22Rv1 (cell line): Measurements from ENCODE around the gene ARHGAP6.

Experiments used
- H3K27ac ChIP-seq: fragments of 450-650 bp; 2 replicates; pipeline ENCODE4 v1.5.1; 2017
- ZFX ChIP-seq: fragments of 450-650 bp; IDR thresholded peaks from 2 replicates; pipeline ENCODE4 v1.6.1; 2017; ENCODE audit warnings: antibody characterized with exemption, borderline replicate concordance
- TF ChIP-seq, protein P1 (sequence below): fragments of 450-650 bp; IDR thresholded peaks from 2 replicates; pipeline ENCODE4 v1.5.1; 2017; ENCODE audit warnings: mild to moderate bottlenecking

The ARHGAP6 gene

DNA sequence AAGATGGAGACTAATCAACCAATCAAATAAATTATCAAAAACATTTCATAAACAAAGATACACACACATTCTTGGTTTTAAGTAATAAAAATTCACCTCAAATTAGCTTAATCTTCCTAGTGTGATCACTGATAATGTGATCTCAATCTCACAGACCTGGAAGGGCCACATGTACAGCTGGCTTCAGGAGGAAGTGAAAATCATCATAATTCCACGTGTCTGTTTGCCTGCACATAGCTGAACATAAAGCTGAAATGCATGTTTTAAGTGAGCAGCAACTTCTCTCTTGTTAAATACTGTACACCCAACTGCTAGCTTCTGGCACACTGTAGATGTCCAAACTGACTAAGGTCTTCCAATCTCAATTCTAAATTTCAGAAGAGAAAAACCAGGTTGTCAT is 53.8 kb downstream of the ARHGAP6 start:
- TF ChIP-seq ZFX = no peak
- TF ChIP-seq, protein P1, sequence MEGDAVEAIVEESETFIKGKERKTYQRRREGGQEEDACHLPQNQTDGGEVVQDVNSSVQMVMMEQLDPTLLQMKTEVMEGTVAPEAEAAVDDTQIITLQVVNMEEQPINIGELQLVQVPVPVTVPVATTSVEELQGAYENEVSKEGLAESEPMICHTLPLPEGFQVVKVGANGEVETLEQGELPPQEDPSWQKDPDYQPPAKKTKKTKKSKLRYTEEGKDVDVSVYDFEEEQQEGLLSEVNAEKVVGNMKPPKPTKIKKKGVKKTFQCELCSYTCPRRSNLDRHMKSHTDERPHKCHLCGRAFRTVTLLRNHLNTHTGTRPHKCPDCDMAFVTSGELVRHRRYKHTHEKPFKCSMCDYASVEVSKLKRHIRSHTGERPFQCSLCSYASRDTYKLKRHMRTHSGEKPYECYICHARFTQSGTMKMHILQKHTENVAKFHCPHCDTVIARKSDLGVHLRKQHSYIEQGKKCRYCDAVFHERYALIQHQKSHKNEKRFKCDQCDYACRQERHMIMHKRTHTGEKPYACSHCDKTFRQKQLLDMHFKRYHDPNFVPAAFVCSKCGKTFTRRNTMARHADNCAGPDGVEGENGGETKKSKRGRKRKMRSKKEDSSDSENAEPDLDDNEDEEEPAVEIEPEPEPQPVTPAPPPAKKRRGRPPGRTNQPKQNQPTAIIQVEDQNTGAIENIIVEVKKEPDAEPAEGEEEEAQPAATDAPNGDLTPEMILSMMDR = no peak
- no peak overlapping the region for H3K27ac ChIP-seq

DNA sequence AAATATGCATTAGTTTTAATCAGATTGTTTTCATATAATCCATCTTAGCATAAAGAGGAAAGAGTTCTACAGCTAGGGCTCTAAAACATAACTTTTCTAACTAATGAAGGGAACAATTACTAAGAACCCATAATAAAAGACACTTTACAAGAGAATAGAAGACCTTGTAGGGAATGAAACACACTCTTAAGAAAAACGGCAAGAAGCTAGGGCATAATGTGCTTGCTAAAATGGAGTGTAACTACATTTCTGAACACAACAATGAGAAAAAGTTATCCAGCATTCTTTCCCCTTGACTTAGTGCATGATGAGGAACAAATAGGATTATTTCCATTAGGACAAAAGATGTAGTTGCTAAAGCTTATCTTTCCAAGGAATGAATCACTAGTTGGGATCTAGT is 54.6 kb downstream of the ARHGAP6 start:
- no peak for TF ChIP-seq ZFX
- TF ChIP-seq, protein P1 = no peak
- no peak overlapping the region for H3K27ac ChIP-seq

DNA sequence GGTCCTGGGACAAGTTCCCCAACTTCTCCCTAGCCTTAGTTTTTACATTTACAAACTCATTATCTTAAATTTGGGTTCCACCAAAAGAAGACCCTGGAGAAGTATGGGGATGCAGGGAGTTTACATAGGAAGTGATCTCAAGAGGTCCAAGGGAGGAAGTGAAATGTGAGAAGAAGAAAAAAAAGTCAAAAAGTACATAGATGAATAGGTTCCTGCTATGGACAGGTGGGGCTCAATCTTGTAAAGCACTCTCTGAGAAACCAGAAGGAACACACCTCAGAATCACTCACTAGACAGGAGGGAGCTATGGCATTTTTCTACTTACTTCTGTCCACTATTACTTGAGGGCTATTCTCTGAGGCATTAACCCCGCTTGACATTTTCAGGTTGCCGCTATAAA is 56.6 kb downstream of the ARHGAP6 start:
- no peak for TF ChIP-seq ZFX
- TF ChIP-seq, protein P1 = no peak
- H3K27ac ChIP-seq = no peak overlapping the region

DNA sequence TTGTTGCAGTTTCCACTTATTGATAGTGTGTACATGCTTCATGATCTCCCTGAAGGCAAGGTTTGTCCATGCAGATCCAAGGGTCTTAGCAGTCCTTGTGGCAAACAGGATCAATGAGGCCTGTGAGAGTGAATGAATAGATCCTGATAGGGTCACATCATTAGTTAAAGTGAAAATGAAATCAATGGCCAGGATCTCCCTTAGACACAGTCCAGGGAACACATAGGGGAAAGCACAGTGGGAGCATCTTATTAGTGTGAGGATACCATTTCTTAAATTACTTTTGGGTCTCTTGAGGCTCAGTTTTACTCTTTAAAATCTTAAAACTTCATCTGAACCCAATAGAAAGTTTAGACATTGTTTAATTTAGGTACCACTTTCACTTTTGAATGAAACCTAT is 59.3 kb downstream of the ARHGAP6 start:
- TF ChIP-seq, protein P1 = no peak
- no peak for TF ChIP-seq ZFX
- H3K27ac ChIP-seq = no peak overlapping the region

DNA sequence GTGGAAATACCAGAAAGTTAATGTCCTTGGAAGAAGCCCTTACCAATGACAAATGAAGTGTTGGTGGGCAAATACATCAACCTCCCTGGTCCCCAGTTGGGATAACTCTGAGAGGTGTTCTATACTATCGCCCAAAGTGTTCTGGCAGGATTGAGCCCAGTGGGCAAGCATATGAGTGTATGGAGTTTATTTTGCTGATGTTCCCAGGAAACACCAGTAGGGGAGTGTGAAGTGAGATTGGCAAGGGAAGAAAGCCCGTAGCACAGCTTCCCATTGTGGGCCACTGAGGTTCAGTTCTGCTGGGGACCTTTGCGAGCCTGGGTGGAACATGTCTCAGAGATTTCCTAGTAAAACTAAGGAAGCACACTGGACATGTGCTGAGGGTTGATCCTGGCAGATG is 65.1 kb downstream of the ARHGAP6 start:
- TF ChIP-seq, protein P1 = no peak
- no peak for TF ChIP-seq ZFX
- no peak overlapping the region for H3K27ac ChIP-seq

DNA sequence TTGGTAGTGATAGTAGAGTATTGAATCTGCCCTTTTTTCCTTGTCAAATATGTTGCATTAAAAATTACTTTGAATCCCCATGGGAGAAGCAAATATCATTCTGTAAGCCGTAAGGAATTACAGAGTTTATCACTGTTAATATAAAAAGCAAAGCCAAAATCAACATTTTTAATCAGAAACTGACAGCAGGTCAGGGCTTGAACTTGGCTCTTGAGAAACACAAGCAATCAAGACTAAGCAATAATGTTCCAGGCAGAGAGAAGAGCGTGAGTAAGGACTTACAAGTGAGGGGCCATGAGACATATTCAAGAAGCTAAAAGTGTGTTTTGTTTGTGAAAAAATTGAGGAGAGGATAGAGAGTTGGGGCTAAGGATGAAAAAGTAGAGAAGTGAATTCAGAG is 68.2 kb downstream of the ARHGAP6 start:
- H3K27ac ChIP-seq = no peak overlapping the region
- TF ChIP-seq, protein P1 = no peak
- TF ChIP-seq ZFX = no peak

DNA sequence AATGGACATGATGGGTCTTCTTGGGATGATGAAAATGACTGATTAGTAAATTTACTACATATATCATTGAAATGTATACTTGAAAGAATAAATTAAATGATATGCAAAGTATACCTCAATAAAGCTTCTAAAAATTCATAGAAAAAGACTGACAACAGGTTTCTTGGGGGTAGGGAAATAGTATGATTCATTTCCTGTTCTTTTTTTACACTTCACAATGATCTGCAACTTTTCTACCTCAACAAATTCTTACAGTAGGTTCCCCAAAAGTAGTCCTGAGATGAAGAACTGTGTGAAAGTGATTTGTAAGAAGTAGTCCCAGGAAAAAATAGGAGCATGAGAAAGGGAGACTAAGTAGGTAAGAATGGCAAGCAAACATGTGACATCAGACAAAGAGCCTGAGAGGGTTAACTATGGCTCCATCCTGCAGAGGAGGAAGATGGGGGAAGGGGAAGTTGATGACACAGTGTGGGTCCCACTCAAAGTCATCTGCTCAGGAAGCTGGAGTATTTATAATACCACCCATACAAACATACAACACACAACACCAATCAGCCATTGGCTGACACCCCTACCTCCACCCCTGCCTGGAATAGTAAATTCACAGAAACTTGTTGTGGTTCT is 73.9 kb downstream of the ARHGAP6 start:
- TF ChIP-seq, protein P1 = no peak
- TF ChIP-seq ZFX = no peak
- H3K27ac ChIP-seq = no peak overlapping the region
